Measurements from ENCODE around the gene CPNE2.

CPNE2 gene

GRCh38 chr16:57196286-57196685 is 103.9 kb downstream of the CPNE2 start:
- Histone ChIP-seq H3K4me2 (ENCODE audit: insufficient read depth, low read length, poor library complexity, severe bottlenecking) (no peak overlapping the region), H4K91ac (ENCODE audit: low read depth, low read length, poor library complexity) (no peak overlapping the region), H3K27ac (replicated peaks; ENCODE audit: low read length) (no peak overlapping the region), H3K9ac (ENCODE audit: low read depth, low read length, poor library complexity) (no peak overlapping the region), H3K4me3 (ENCODE audit: low read length in 2 of 2) (no peak overlapping the region), H2BK12ac (ENCODE audit: low read length) (no peak overlapping the region), H2AK5ac (ENCODE audit: low read depth, low read length) (no peak overlapping the region), H3K9me3 (replicated peaks in 1 of 2; ENCODE audit: control insufficient read depth in 2 of 2, insufficient read depth in 1 of 2, low read depth in 1 of 2, low read length in 2 of 2) (peaks cover 0 to 18% of the 10 kb centered on the region in 2 donors), H3K4me1 (ENCODE audit: control insufficient read depth in 2 of 2, insufficient read depth in 1 of 2, low read depth in 1 of 2, low read length in 2 of 2) (no peaks in the 10 kb centered on the region), H2BK15ac (ENCODE audit: low read length) (no peak overlapping the region), H3K4ac (ENCODE audit: low read length) (no peak overlapping the region), H3K36me3 (replicated peaks in 1 of 2; ENCODE audit: control insufficient read depth in 2 of 2, insufficient read depth in 2 of 2, low read length in 2 of 2) (peaks cover 0 to 33% of the 10 kb centered on the region in 2 donors), H4K8ac (ENCODE audit: low read depth, low read length) (no peak overlapping the region), H3K14ac (ENCODE audit: low read length) (no peak overlapping the region), H3K23ac (ENCODE audit: low read depth, low read length, poor library complexity) (no peak overlapping the region), H2BK5ac (ENCODE audit: low read length) (no peak overlapping the region), H2BK120ac (ENCODE audit: low read depth, low read length) (no peak overlapping the region), H2AFZ (ENCODE audit: low read length) (no peak overlapping the region), H3K18ac (ENCODE audit: low read length) (no peak overlapping the region), H3K27me3 (ENCODE audit: control insufficient read depth in 3 of 3, insufficient read depth in 3 of 3, low read depth in 1 of 3, low read length in 3 of 3) (no peaks in the 10 kb centered on the region), H3K79me1 (ENCODE audit: low read depth, low read length) (peaks cover 2% of the 10 kb centered on the region)
- no peak for DNase-seq (ENCODE audit: low spot score)
- WGBS, 2 donors (ENCODE audit: extremely low coverage in 2 of 2, insufficient read length in 2 of 2, insufficient replicate concordance in 1 of 2): no CpG with 5 or more reads among the region's 4 CpGs

DNA sequence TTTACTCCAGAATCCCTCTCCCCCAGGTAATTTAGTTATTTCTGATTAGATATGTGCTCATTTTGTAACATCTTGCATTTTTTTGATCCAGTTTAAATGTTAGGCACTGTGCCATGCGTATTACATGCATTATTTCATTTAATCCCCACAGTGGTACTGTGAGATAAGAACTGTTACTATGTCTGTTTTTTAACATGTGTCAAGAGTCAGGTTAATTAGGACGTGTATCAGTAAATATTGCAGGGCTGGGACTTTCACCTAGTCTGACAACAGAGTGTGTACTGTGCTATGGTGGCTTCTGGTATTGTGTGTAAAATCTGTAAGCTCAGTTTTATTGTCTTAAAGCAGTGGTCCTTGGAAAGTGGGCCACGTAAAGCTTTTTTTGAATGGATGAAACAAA is 104.4 kb downstream of the CPNE2 start:
- Histone ChIP-seq H4K91ac (ENCODE audit: low read depth, low read length, poor library complexity) (no peak overlapping the region), H3K36me3 (replicated peaks in 1 of 2; ENCODE audit: control insufficient read depth in 2 of 2, insufficient read depth in 2 of 2, low read length in 2 of 2) (peaks cover 0 to 33% of the 10 kb centered on the region in 2 donors), H4K8ac (ENCODE audit: low read depth, low read length) (no peak overlapping the region), H3K4me2 (ENCODE audit: insufficient read depth, low read length, poor library complexity, severe bottlenecking) (no peak overlapping the region), H3K14ac (ENCODE audit: low read length) (no peak overlapping the region), H3K9ac (ENCODE audit: low read depth, low read length, poor library complexity) (no peak overlapping the region), H3K27ac (replicated peaks; ENCODE audit: low read length) (no peak overlapping the region), H2AK5ac (ENCODE audit: low read depth, low read length) (no peak overlapping the region), H3K27me3 (ENCODE audit: control insufficient read depth in 3 of 3, insufficient read depth in 3 of 3, low read depth in 1 of 3, low read length in 3 of 3) (no peaks in the 10 kb centered on the region), H3K4me3 (ENCODE audit: low read length in 2 of 2) (no peak overlapping the region), H3K4me1 (ENCODE audit: control insufficient read depth in 2 of 2, insufficient read depth in 1 of 2, low read depth in 1 of 2, low read length in 2 of 2) (no peaks in the 10 kb centered on the region), H2BK15ac (ENCODE audit: low read length) (no peak overlapping the region), H2AFZ (ENCODE audit: low read length) (no peak overlapping the region), H3K9me3 (replicated peaks in 1 of 2; ENCODE audit: control insufficient read depth in 2 of 2, insufficient read depth in 1 of 2, low read depth in 1 of 2, low read length in 2 of 2) (peaks cover 0 to 18% of the 10 kb centered on the region in 2 donors), H3K18ac (ENCODE audit: low read length) (no peak overlapping the region), H2BK120ac (ENCODE audit: low read depth, low read length) (no peak overlapping the region), H3K79me1 (ENCODE audit: low read depth, low read length) (peaks cover 2% of the 10 kb centered on the region), H2BK12ac (ENCODE audit: low read length) (no peak overlapping the region), H3K23ac (ENCODE audit: low read depth, low read length, poor library complexity) (no peak overlapping the region), H2BK5ac (ENCODE audit: low read length) (no peak overlapping the region), H3K4ac (ENCODE audit: low read length) (no peak overlapping the region)
- no CpG with 5 or more reads among the region's 3 CpGs for WGBS, 2 donors (ENCODE audit: extremely low coverage in 2 of 2, insufficient read length in 2 of 2, insufficient replicate concordance in 1 of 2)
- DNase-seq (ENCODE audit: low spot score): no peak

Data from neuronal stem cell (in vitro differentiated cells).